ENCODE measurements around the gene LRIG1. TPM values are rescaled to one million over a fixed set of nuclear protein-coding genes. Genes with fewer than 3 reads are reported as not detected.

Gene LRIG1
- total and polyA plus RNA-seq, 7 experiments from 2014 or later = 14.5 to 46.3 (median 34.4) TPM

- Histone ChIP-seq H3K4me1 (ENCODE audit: control insufficient read depth in 2 of 2, insufficient read depth in 2 of 2, low read length in 2 of 2) (peaks cover 20 to 47% of the 10 kb centered on the region in 2 donors), H3K4me3 (ENCODE audit: low read length) (peak overlapping the region; percentile 45), H3K27me3 (ENCODE audit: control insufficient read depth in 2 of 2, insufficient read depth in 2 of 2, low read length in 2 of 2) (no peaks in the 10 kb centered on the region), H3K9me3 (ENCODE audit: control insufficient read depth in 2 of 3, low read length in 3 of 3) (no peaks in the 10 kb centered on the region), H3K27ac (ENCODE audit: low read depth, low read length) (peak overlapping the region; percentile 48), H3K36me3 (ENCODE audit: control insufficient read depth in 2 of 3, insufficient read depth in 3 of 3, low read length in 3 of 3) (peaks cover 0 to 8% (median 0%) of the 10 kb centered on the region in 3 experiments)
- intact Hi-C loops (cut with micrococcal nuclease) = loop anchor here (1.0 to 5.0 kb wide), 6 partner anchors 91 to 424 kb away; partner anchors contain the start of gene LRIG1 (in 1 of the 2)
- peak overlapping the region; percentile 73 to 97 (median 87) for H3K4me3 Mint-ChIP-seq
- DNase-seq = peak in 2 of 9 donors; percentile 27 to 61
- ChIA-PET CTCF (interaction anchor here (1.0 to 2.0 kb wide), 4 partner anchors 10 to 140 kb away, joined by 3 to 9 read pairs (median 4); no protein-coding TSS in a partner anchor), POLR2A (interaction anchor here (0.6 to 1.4 kb wide), 6 partner anchors 11 to 117 kb away, joined by 3 to 4 read pairs (median 4); no protein-coding TSS in a partner anchor)
- H3K9me3 Mint-ChIP-seq = peaks cover 0 to 43% (median 3%) of the 10 kb centered on the region in 11 donors
- peak overlapping the region; percentile 82 to 98 (median 95) for H3K27ac Mint-ChIP-seq
- peaks cover 26 to 68% (median 66%) of the 10 kb centered on the region in 7 donors for H3K4me1 Mint-ChIP-seq
- peak; percentile 60 for ATAC-seq
- H3K27me3 Mint-ChIP-seq = no peaks in the 10 kb centered on the region
- H3K36me3 Mint-ChIP-seq = peaks cover 10 to 53% (median 46%) of the 10 kb centered on the region in 5 donors
These were observed 107.4 kb downstream of the LRIG1 start for GRCh38 chr3:66393333-66394005.

GRCh38 chr3:66392966-66393332, 107.9 kb downstream of the LRIG1 start:
- POLR2A ChIA-PET = interaction anchor here (0.6 to 1.0 kb wide), 4 partner anchors 20 to 116 kb away, joined by 3 to 4 read pairs (median 4); no protein-coding TSS in a partner anchor
- CTCF ChIA-PET = interaction anchor here (1.5 to 1.9 kb wide), 2 partner anchors 11 to 16 kb away, joined by 3 to 4 read pairs; no protein-coding TSS in a partner anchor
- Histone ChIP-seq H3K4me1 (ENCODE audit: control insufficient read depth in 2 of 2, insufficient read depth in 2 of 2, low read length in 2 of 2) (peaks cover 20 to 47% of the 10 kb centered on the region in 2 donors), H3K27ac (ENCODE audit: low read depth, low read length) (peak overlapping the region; percentile 48), H3K4me3 (ENCODE audit: low read length) (peak overlapping the region; percentile 45), H3K36me3 (ENCODE audit: control insufficient read depth in 2 of 3, insufficient read depth in 3 of 3, low read length in 3 of 3) (peaks cover 0 to 8% (median 0%) of the 10 kb centered on the region in 3 experiments), H3K9me3 (ENCODE audit: control insufficient read depth in 2 of 3, low read length in 3 of 3) (no peaks in the 10 kb centered on the region), H3K27me3 (ENCODE audit: control insufficient read depth in 2 of 2, insufficient read depth in 2 of 2, low read length in 2 of 2) (no peaks in the 10 kb centered on the region)
- peaks cover 16 to 56% (median 51%) of the 10 kb centered on the region in 5 donors for H3K36me3 Mint-ChIP-seq
- intact Hi-C loops (cut with micrococcal nuclease) = loop anchor here (1.0 to 5.0 kb wide), 4 partner anchors 91 to 424 kb away; no protein-coding TSS in a partner anchor
- DNase-seq (no peak), ATAC-seq (no peak)
- peaks cover 0 to 48% (median 8%) of the 10 kb centered on the region in 11 donors for H3K9me3 Mint-ChIP-seq
- peak overlapping the region; percentile 82 to 98 (median 95) for H3K27ac Mint-ChIP-seq
- peaks cover 30 to 73% (median 71%) of the 10 kb centered on the region in 7 donors for H3K4me1 Mint-ChIP-seq
- H3K4me3 Mint-ChIP-seq = peak overlapping the region; percentile 73 to 97 (median 87)
- H3K27me3 Mint-ChIP-seq = no peaks in the 10 kb centered on the region

GRCh38 chr3:66392512-66392911, 108.3 kb downstream of the LRIG1 start:
- ATAC-seq (no peak), DNase-seq (no peak)
- peak overlapping the region; percentile 45 for H3K4me3 ChIP-seq (ENCODE audit: low read length)
- intact Hi-C loops (cut with micrococcal nuclease) = loop anchor here (5.0 kb wide), 3 partner anchors 90 to 425 kb away; no protein-coding TSS in a partner anchor
- peaks cover 30 to 73% (median 71%) of the 10 kb centered on the region in 7 donors for H3K4me1 Mint-ChIP-seq
- H3K27ac Mint-ChIP-seq = peak overlapping the region; percentile 82 to 98 (median 95)
- ChIA-PET POLR2A (no interaction called here), CTCF (interaction anchor here (1.5 to 1.9 kb wide), 2 partner anchors 11 to 15 kb away, joined by 3 to 4 read pairs; no protein-coding TSS in a partner anchor)
- H3K27me3 ChIP-seq (ENCODE audit: control insufficient read depth in 2 of 2, insufficient read depth in 2 of 2, low read length in 2 of 2) = no peaks in the 10 kb centered on the region
- peaks cover 20 to 47% of the 10 kb centered on the region in 2 donors for H3K4me1 ChIP-seq (ENCODE audit: control insufficient read depth in 2 of 2, insufficient read depth in 2 of 2, low read length in 2 of 2)
- peaks cover 0 to 8% (median 0%) of the 10 kb centered on the region in 3 experiments for H3K36me3 ChIP-seq (ENCODE audit: control insufficient read depth in 2 of 3, insufficient read depth in 3 of 3, low read length in 3 of 3)
- H3K27me3 Mint-ChIP-seq = no peaks in the 10 kb centered on the region
- peaks cover 0 to 49% (median 8%) of the 10 kb centered on the region in 11 donors for H3K9me3 Mint-ChIP-seq
- peak overlapping the region; percentile 73 to 97 (median 87) for H3K4me3 Mint-ChIP-seq
- H3K36me3 Mint-ChIP-seq = peaks cover 16 to 53% (median 47%) of the 10 kb centered on the region in 5 donors
- H3K27ac ChIP-seq (ENCODE audit: low read depth, low read length) = peak overlapping the region; percentile 48
- H3K9me3 ChIP-seq (ENCODE audit: control insufficient read depth in 2 of 3, low read length in 3 of 3) = no peaks in the 10 kb centered on the region

GRCh38 chr3:66390013-66390412, 110.8 kb downstream of the LRIG1 start:
- no peak for DNase-seq
- H3K4me1 Mint-ChIP-seq = peaks cover 28 to 81% (median 68%) of the 10 kb centered on the region in 7 donors
- CTCF ChIA-PET = no interaction called here
- no peak overlapping the region for H3K4me3 ChIP-seq (ENCODE audit: low read length)
- H3K4me1 ChIP-seq (ENCODE audit: control insufficient read depth in 2 of 2, insufficient read depth in 2 of 2, low read length in 2 of 2) = peaks cover 20 to 47% of the 10 kb centered on the region in 2 donors
- no peak overlapping the region for H3K27ac ChIP-seq (ENCODE audit: low read depth, low read length)
- H3K27ac Mint-ChIP-seq = peak overlapping the region in 3 of 9 donors; percentile 32 to 95 (median 75)
- H3K9me3 Mint-ChIP-seq = peaks cover 0 to 70% (median 8%) of the 10 kb centered on the region in 11 donors
- intact Hi-C loops (cut with micrococcal nuclease) = loop anchor here (5.0 kb wide), 3 partner anchors 88 to 427 kb away; no protein-coding TSS in a partner anchor
- no peaks in the 10 kb centered on the region for H3K9me3 ChIP-seq (ENCODE audit: control insufficient read depth in 2 of 3, low read length in 3 of 3)
- H3K4me3 Mint-ChIP-seq = peak overlapping the region in 3 of 10 donors; percentile 42 to 95 (median 45)
- POLR2A ChIA-PET = no interaction called here
- H3K36me3 Mint-ChIP-seq = peaks cover 9 to 68% (median 62%) of the 10 kb centered on the region in 5 donors
- H3K36me3 ChIP-seq (ENCODE audit: control insufficient read depth in 2 of 3, insufficient read depth in 3 of 3, low read length in 3 of 3) = peaks cover 2 to 11% (median 9%) of the 10 kb centered on the region in 3 experiments
- no peaks in the 10 kb centered on the region for H3K27me3 ChIP-seq (ENCODE audit: control insufficient read depth in 2 of 2, insufficient read depth in 2 of 2, low read length in 2 of 2)
- ATAC-seq = no peak
- no peaks in the 10 kb centered on the region for H3K27me3 Mint-ChIP-seq

GRCh38 chr3:66386925-66387650, 113.7 kb downstream of the LRIG1 start:
- Mint-ChIP-seq H3K4me1 (peaks cover 15 to 52% (median 39%) of the 10 kb centered on the region in 7 donors), H3K9me3 (peaks cover 0 to 70% (median 13%) of the 10 kb centered on the region in 11 donors), H3K36me3 (peaks cover 19 to 75% (median 73%) of the 10 kb centered on the region in 5 donors), H3K4me3 (no peak overlapping the region), H3K27ac (peak overlapping the region in 3 of 9 donors; percentile 20 to 66 (median 41)), H3K27me3 (no peaks in the 10 kb centered on the region)
- CTCF ChIA-PET = no interaction called here
- Histone ChIP-seq H3K4me1 (ENCODE audit: control insufficient read depth in 2 of 2, insufficient read depth in 2 of 2, low read length in 2 of 2) (peaks cover 4 to 22% of the 10 kb centered on the region in 2 donors), H3K36me3 (ENCODE audit: control insufficient read depth in 2 of 3, insufficient read depth in 3 of 3, low read length in 3 of 3) (peaks cover 20 to 40% (median 26%) of the 10 kb centered on the region in 3 experiments), H3K27ac (ENCODE audit: low read depth, low read length) (no peak overlapping the region), H3K27me3 (ENCODE audit: control insufficient read depth in 2 of 2, insufficient read depth in 2 of 2, low read length in 2 of 2) (no peaks in the 10 kb centered on the region), H3K4me3 (ENCODE audit: low read length) (no peak overlapping the region), H3K9me3 (ENCODE audit: control insufficient read depth in 2 of 3, low read length in 3 of 3) (peaks cover 0 to 3% (median 0%) of the 10 kb centered on the region in 3 experiments)
- intact Hi-C loops (cut with micrococcal nuclease) = no loop called here
- DNase-seq (no peak), ATAC-seq (no peak)
- POLR2A ChIA-PET = no interaction called here
